NCI-H187 treated with DMSO at 0.1 percent for 48 hours (cell line): Measurements from ENCODE around the gene KCNMA1.

ENCODE experiments used
- DNase-seq: peaks from one replicate; lab custom pipeline; 2025; lab: John Stamatoyannopoulos, UW

Gene KCNMA1

GRCh38 chr10:77240706-77241349 is 396.8 kb downstream of the KCNMA1 start:
- DNase-seq = no peak

- DNase-seq = no peak
Measured at GRCh38 chr10:77240041-77240652, 397.5 kb downstream of the KCNMA1 start.

GRCh38 chr10:77237120-77237519 is 400.5 kb downstream of the KCNMA1 start:
- DNase-seq = no peak

- DNase-seq = no peak
Measured at GRCh38 chr10:77236700-77237099, 400.9 kb downstream of the KCNMA1 start.

GRCh38 chr10:77236029-77236428 is 401.6 kb downstream of the KCNMA1 start:
- DNase-seq = no peak

- DNase-seq = no peak
Measured at GRCh38 chr10:77234599-77234998, 403.0 kb downstream of the KCNMA1 start.

- DNase-seq = no peak
Measured at GRCh38 chr10:77233466-77233865, 404.1 kb downstream of the KCNMA1 start.

GRCh38 chr10:77231884-77232610 is 405.6 kb downstream of the KCNMA1 start:
- DNase-seq = no peak

- no peak for DNase-seq
Measured at GRCh38 chr10:77231375-77231774, 406.2 kb downstream of the KCNMA1 start.

- no peak for DNase-seq
Measured at GRCh38 chr10:77230194-77230593, 407.4 kb downstream of the KCNMA1 start.

- DNase-seq = no peak
Measured at GRCh38 chr10:77229704-77230103, 407.9 kb downstream of the KCNMA1 start.

- DNase-seq = no peak
Measured at GRCh38 chr10:77228559-77228958, 409.0 kb downstream of the KCNMA1 start.

- DNase-seq = no peak
Measured at GRCh38 chr10:77226853-77227565, 410.6 kb downstream of the KCNMA1 start.

GRCh38 chr10:77226452-77226851 is 411.2 kb downstream of the KCNMA1 start:
- no peak for DNase-seq

- DNase-seq = no peak
Measured at GRCh38 chr10:77226020-77226419, 411.6 kb downstream of the KCNMA1 start.

GRCh38 chr10:77223526-77224460 is 413.8 kb downstream of the KCNMA1 start:
- DNase-seq = no peak

- DNase-seq = no peak
Measured at GRCh38 chr10:77220150-77220549, 417.5 kb downstream of the KCNMA1 start.

- DNase-seq = no peak
Measured at GRCh38 chr10:77219046-77219445, 418.6 kb downstream of the KCNMA1 start.

- DNase-seq = no peak
Measured at GRCh38 chr10:77214799-77215198, 422.8 kb downstream of the KCNMA1 start.

GRCh38 chr10:77212632-77213031 is 425.0 kb downstream of the KCNMA1 start:
- DNase-seq = no peak

- no peak for DNase-seq
Measured at GRCh38 chr10:77210645-77211044, 427.0 kb downstream of the KCNMA1 start.
